GM12864 (cell line): ENCODE results near the gene MED9.

Experiments
- DNase-seq: peaks from one replicate; pipeline ENCODE4 v3.0.0-alpha.2; 2011; ENCODE audit warnings: low read depth
- H3K4me3 ChIP-seq: 2 replicates; pipeline ENCODE4 v1.5.1; 2011; ENCODE audit warnings: mild to moderate bottlenecking, low read depth, low read length, control low read depth
- CTCF ChIP-seq: IDR thresholded peaks from 2 replicates; pipeline ENCODE4 v1.5.1; 2011; ENCODE audit warnings: low read depth, mild to moderate bottlenecking, moderate library complexity, low read length, control low read depth, inconsistent platforms; ENCODE audit errors: missing control alignments

The MED9 gene

GRCh38 chr17:17497065-17497844, 20.5 kb downstream of the MED9 start:
- H3K4me3 ChIP-seq: no peak overlapping the region
- TF ChIP-seq CTCF: no peak
- DNase-seq: no peak

DNA sequence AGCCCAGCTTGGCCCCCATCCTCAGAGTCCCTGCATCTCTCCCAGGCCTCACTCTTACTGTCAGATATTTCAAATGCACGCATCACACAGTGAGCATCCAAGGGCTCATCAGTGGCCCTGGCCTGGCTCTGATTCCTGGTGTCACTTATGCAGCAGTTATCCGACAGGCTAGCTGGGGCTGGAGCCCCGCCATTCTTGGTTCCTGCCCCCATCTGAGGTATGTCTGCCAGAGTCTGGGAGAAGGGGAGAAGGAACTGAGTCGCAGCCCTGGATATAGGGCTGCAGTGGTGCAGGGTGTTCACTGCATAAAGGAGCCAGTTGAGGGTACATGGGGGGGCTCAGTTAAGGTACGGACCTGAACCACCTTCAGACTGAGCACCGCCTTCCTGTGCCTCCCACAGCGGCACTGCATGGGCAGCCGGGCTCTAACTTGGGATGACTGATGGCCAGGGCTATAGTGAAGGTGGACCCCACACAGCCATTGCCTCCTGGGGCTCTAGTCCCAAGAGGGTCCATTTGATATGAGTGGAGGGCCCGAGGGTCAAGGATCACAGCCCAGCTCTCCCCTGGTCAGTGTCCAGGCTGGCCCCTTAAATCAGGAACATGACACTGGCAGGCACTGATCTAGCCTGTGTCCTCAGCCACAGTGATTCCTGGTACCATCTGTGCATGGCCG, 21.2 kb downstream of the MED9 start:
- DNase-seq: no peak
- no peak overlapping the region for H3K4me3 ChIP-seq
- TF ChIP-seq CTCF: no peak

- TF ChIP-seq CTCF: no peak
- no peak overlapping the region for H3K4me3 ChIP-seq
- DNase-seq: no peak
These were observed 22.0 kb downstream of the MED9 start for GRCh38 chr17:17498606-17499301.

- H3K4me3 ChIP-seq: no peak overlapping the region
- no peak for TF ChIP-seq CTCF
- DNase-seq: no peak
These were observed 22.8 kb downstream of the MED9 start for GRCh38 chr17:17499402-17500145.

DNA sequence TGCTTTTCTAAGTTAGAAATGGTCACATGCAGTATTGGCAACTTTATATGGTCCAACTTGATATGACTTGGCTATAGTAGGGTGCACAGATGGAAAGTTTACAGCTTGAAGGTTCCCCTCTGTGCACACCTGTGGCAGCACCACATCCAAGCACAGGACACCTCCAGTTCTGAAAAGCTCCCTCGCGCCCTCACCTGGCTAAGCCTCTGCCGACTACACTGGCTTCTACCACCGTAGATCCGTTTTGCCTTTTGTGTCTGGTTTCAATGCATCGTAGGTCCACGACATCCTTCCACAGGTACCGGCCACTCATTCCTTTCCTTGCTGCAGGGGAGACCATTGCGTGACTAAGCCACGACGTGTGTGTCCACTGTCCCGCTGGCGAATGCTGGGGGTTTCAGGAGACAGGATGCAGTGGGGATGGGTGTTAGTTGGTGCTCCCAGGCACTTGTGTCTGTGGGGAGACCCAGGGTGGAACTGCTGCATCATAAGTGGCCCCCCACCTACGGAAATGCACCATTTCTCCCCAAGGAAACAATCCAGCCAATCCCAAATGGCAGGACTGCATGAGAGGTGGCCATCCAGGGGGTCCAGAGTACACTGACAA, 24.3 kb downstream of the MED9 start:
- no peak overlapping the region for H3K4me3 ChIP-seq
- no peak for TF ChIP-seq CTCF
- no peak for DNase-seq

- TF ChIP-seq CTCF: no peak
- H3K4me3 ChIP-seq: no peak overlapping the region
- DNase-seq: no peak
These were observed 26.2 kb downstream of the MED9 start for GRCh38 chr17:17502741-17503565.
